ENCODE measurements around the gene TRIM31.

TRIM31 gene

DNA sequence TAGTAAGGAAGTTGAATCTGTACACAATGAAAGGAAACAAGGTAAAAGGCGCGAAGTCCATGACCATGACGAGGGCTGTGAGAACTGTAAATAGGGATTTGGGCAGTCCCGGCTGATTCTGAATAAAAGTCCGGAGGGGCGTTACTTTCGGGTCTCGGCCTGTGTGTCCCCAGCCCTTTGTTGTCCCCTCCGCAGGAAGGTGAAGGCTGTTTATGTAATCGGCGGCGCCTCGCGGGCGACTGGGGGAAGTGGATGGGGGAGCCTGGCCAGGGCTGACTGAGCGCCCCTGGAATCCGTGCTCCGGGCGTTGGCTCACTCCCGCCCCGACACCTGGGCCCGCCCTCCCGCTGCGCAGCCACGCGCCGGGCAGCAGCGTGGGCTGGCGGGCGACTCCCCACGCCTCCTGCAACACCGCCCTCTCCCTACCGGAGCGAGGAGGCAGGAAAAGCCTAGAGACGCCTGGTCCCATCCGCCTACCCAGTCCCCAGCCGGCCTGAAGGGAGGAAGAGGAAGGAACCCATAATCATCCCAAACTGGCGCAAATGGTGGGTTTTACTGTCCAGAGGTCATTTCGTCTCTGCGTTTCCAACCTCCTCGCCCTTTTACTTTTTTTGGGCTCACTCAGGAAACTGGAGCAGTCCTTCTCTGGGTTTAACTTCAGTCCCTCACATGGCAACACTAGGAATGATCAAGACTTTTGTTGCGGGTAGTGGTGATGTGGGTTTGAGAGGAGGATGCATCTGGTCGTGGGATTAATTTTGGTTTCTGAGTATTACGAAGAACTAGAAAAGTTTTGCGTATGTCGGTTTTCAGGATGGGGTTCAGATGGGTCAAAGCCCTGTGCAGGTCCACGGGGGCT, 12.1 kb downstream of the TRIM31 start:
- no peak overlapping the region for H4K8ac ChIP-seq (ENCODE audit: low read depth, low read length)
- H3K4ac ChIP-seq (ENCODE audit: low read length), result no peak overlapping the region
- H3K9me3 ChIP-seq (replicated peaks in 1 of 2; ENCODE audit: control insufficient read depth in 2 of 2, insufficient read depth in 1 of 2, low read depth in 1 of 2, low read length in 2 of 2), result peaks cover 0 to 3% of the 10 kb centered on the region in 2 donors
- no CpG with 5 or more reads among the region's 47 CpGs for WGBS, 2 donors (ENCODE audit: extremely low coverage in 2 of 2, insufficient read length in 2 of 2, insufficient replicate concordance in 1 of 2)
- H2BK120ac ChIP-seq (ENCODE audit: low read depth, low read length), result no peak overlapping the region
- no peak for DNase-seq (ENCODE audit: low spot score)
- no peak overlapping the region for H3K9ac ChIP-seq (ENCODE audit: low read depth, low read length, poor library complexity)
- H2BK12ac ChIP-seq (ENCODE audit: low read length), result no peak overlapping the region
- no peak overlapping the region for H3K14ac ChIP-seq (ENCODE audit: low read length)
- H3K27ac ChIP-seq (replicated peaks; ENCODE audit: low read length), result no peak overlapping the region
- no peak overlapping the region for H4K91ac ChIP-seq (ENCODE audit: low read depth, low read length, poor library complexity)
- peak overlapping the region; percentile 70 for H2AFZ ChIP-seq (ENCODE audit: low read length)
- H3K4me2 ChIP-seq (ENCODE audit: insufficient read depth, low read length, poor library complexity, severe bottlenecking), result peak overlapping the region; percentile 20
- H3K4me1 ChIP-seq (ENCODE audit: control insufficient read depth in 2 of 2, insufficient read depth in 1 of 2, low read depth in 1 of 2, low read length in 2 of 2), result peaks cover 4 to 6% of the 10 kb centered on the region in 2 donors
- H2BK5ac ChIP-seq (ENCODE audit: low read length), result no peak overlapping the region
- no peaks in the 10 kb centered on the region for H3K36me3 ChIP-seq (replicated peaks in 1 of 2; ENCODE audit: control insufficient read depth in 2 of 2, insufficient read depth in 2 of 2, low read length in 2 of 2)
- no peaks in the 10 kb centered on the region for H3K79me1 ChIP-seq (ENCODE audit: low read depth, low read length)
- H3K23ac ChIP-seq (ENCODE audit: low read depth, low read length, poor library complexity), result no peak overlapping the region
- no peak overlapping the region for H3K18ac ChIP-seq (ENCODE audit: low read length)
- H2BK15ac ChIP-seq (ENCODE audit: low read length), result no peak overlapping the region
- peaks cover 17 to 93% (median 61%) of the 10 kb centered on the region in 3 experiments for H3K27me3 ChIP-seq (ENCODE audit: control insufficient read depth in 3 of 3, insufficient read depth in 3 of 3, low read depth in 1 of 3, low read length in 3 of 3)
- H2AK5ac ChIP-seq (ENCODE audit: low read depth, low read length), result no peak overlapping the region
- peak overlapping the region in 1 of 2 donors; percentile 7 for H3K4me3 ChIP-seq (ENCODE audit: low read length in 2 of 2)

DNA sequence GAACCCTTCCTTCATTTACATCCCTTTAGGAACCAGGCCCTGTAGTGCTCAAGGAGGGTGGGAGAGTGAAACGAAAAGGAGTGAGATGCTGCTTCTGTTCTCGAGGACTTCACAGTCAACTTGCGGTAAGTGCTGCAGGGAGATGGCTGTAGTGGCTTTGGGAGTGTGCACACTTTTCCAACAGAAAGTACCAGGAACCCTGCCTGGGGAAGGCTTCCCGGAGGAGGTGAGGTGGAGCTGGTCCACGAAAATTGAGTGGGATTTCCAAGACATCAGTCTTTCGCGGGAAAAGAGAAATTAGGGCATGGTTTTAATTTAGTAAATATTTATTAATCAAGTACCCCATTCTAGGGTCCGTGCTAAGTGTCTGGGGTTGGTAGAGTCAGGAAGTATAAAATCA, 12.7 kb downstream of the TRIM31 start:
- peaks cover 0 to 3% of the 10 kb centered on the region in 2 donors for H3K9me3 ChIP-seq (replicated peaks in 1 of 2; ENCODE audit: control insufficient read depth in 2 of 2, insufficient read depth in 1 of 2, low read depth in 1 of 2, low read length in 2 of 2)
- no peak overlapping the region for H3K4ac ChIP-seq (ENCODE audit: low read length)
- no peak overlapping the region for H2BK15ac ChIP-seq (ENCODE audit: low read length)
- no peak overlapping the region for H3K27ac ChIP-seq (replicated peaks; ENCODE audit: low read length)
- H3K79me1 ChIP-seq (ENCODE audit: low read depth, low read length), result no peaks in the 10 kb centered on the region
- peaks cover 17 to 94% (median 65%) of the 10 kb centered on the region in 3 experiments for H3K27me3 ChIP-seq (ENCODE audit: control insufficient read depth in 3 of 3, insufficient read depth in 3 of 3, low read depth in 1 of 3, low read length in 3 of 3)
- H3K14ac ChIP-seq (ENCODE audit: low read length), result no peak overlapping the region
- no peak overlapping the region for H3K18ac ChIP-seq (ENCODE audit: low read length)
- H2BK12ac ChIP-seq (ENCODE audit: low read length), result no peak overlapping the region
- no peak for DNase-seq (ENCODE audit: low spot score)
- no peak overlapping the region for H3K23ac ChIP-seq (ENCODE audit: low read depth, low read length, poor library complexity)
- H2BK5ac ChIP-seq (ENCODE audit: low read length), result no peak overlapping the region
- H2AK5ac ChIP-seq (ENCODE audit: low read depth, low read length), result no peak overlapping the region
- no peak overlapping the region for H4K91ac ChIP-seq (ENCODE audit: low read depth, low read length, poor library complexity)
- H3K36me3 ChIP-seq (replicated peaks in 1 of 2; ENCODE audit: control insufficient read depth in 2 of 2, insufficient read depth in 2 of 2, low read length in 2 of 2), result no peaks in the 10 kb centered on the region
- no CpG with 5 or more reads among the region's 8 CpGs for WGBS, 2 donors (ENCODE audit: extremely low coverage in 2 of 2, insufficient read length in 2 of 2, insufficient replicate concordance in 1 of 2)
- H3K4me3 ChIP-seq (ENCODE audit: low read length in 2 of 2), result peak overlapping the region in 1 of 2 donors; percentile 30
- H3K4me1 ChIP-seq (ENCODE audit: control insufficient read depth in 2 of 2, insufficient read depth in 1 of 2, low read depth in 1 of 2, low read length in 2 of 2), result peaks cover 4 to 6% of the 10 kb centered on the region in 2 donors
- no peak overlapping the region for H4K8ac ChIP-seq (ENCODE audit: low read depth, low read length)
- no peak overlapping the region for H2BK120ac ChIP-seq (ENCODE audit: low read depth, low read length)
- H3K4me2 ChIP-seq (ENCODE audit: insufficient read depth, low read length, poor library complexity, severe bottlenecking), result peak overlapping the region; percentile 20
- H2AFZ ChIP-seq (ENCODE audit: low read length), result no peak overlapping the region
- H3K9ac ChIP-seq (ENCODE audit: low read depth, low read length, poor library complexity), result no peak overlapping the region

- Histone ChIP-seq H3K4me2 (ENCODE audit: insufficient read depth, low read length, poor library complexity, severe bottlenecking) (no peak overlapping the region), H3K27me3 (ENCODE audit: control insufficient read depth in 3 of 3, insufficient read depth in 3 of 3, low read depth in 1 of 3, low read length in 3 of 3) (peaks cover 17 to 85% (median 61%) of the 10 kb centered on the region in 3 experiments), H3K4ac (ENCODE audit: low read length) (no peak overlapping the region), H4K8ac (ENCODE audit: low read depth, low read length) (no peak overlapping the region), H2BK5ac (ENCODE audit: low read length) (no peak overlapping the region), H3K36me3 (replicated peaks in 1 of 2; ENCODE audit: control insufficient read depth in 2 of 2, insufficient read depth in 2 of 2, low read length in 2 of 2) (no peaks in the 10 kb centered on the region), H3K23ac (ENCODE audit: low read depth, low read length, poor library complexity) (no peak overlapping the region), H2BK15ac (ENCODE audit: low read length) (no peak overlapping the region), H2BK12ac (ENCODE audit: low read length) (no peak overlapping the region), H3K14ac (ENCODE audit: low read length) (no peak overlapping the region), H3K79me1 (ENCODE audit: low read depth, low read length) (no peaks in the 10 kb centered on the region), H3K9me3 (replicated peaks in 1 of 2; ENCODE audit: control insufficient read depth in 2 of 2, insufficient read depth in 1 of 2, low read depth in 1 of 2, low read length in 2 of 2) (peaks cover 0 to 3% of the 10 kb centered on the region in 2 donors), H3K27ac (replicated peaks; ENCODE audit: low read length) (no peak overlapping the region), H3K4me3 (ENCODE audit: low read length in 2 of 2) (no peak overlapping the region), H3K9ac (ENCODE audit: low read depth, low read length, poor library complexity) (no peak overlapping the region), H2BK120ac (ENCODE audit: low read depth, low read length) (no peak overlapping the region), H2AFZ (ENCODE audit: low read length) (no peak overlapping the region), H3K18ac (ENCODE audit: low read length) (no peak overlapping the region), H2AK5ac (ENCODE audit: low read depth, low read length) (no peak overlapping the region), H3K4me1 (ENCODE audit: control insufficient read depth in 2 of 2, insufficient read depth in 1 of 2, low read depth in 1 of 2, low read length in 2 of 2) (peaks cover 2 to 6% of the 10 kb centered on the region in 2 donors), H4K91ac (ENCODE audit: low read depth, low read length, poor library complexity) (no peak overlapping the region)
- no peak for DNase-seq (ENCODE audit: low spot score)
- no CpG with 5 or more reads among the region's 4 CpGs for WGBS, 2 donors (ENCODE audit: extremely low coverage in 2 of 2, insufficient read length in 2 of 2, insufficient replicate concordance in 1 of 2)
These were observed 14.8 kb downstream of the TRIM31 start for GRCh38 chr6:30097902-30098768.

DNA sequence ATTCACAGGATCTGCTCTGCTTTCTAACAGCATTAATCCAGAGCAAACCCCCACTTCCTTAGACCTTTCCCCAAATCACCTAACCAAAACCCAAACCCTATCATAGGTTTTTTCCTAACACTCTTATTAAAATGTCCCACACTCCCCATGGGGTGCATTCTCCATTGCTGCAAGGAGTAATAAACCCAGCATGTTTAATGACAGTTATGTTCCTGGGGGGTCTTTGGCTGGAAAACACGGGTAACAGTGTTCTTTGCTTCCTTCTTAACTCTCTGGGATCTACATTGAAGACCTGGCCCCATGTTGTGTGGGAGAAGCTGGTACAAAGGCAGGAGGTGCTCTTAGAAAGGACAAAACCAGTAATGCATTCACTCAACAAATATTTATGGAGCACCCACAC, 16.1 kb downstream of the TRIM31 start:
- peaks cover 2 to 6% of the 10 kb centered on the region in 2 donors for H3K4me1 ChIP-seq (ENCODE audit: control insufficient read depth in 2 of 2, insufficient read depth in 1 of 2, low read depth in 1 of 2, low read length in 2 of 2)
- H3K18ac ChIP-seq (ENCODE audit: low read length), result no peak overlapping the region
- no peak overlapping the region for H3K23ac ChIP-seq (ENCODE audit: low read depth, low read length, poor library complexity)
- DNase-seq (ENCODE audit: low spot score), result no peak
- H3K9me3 ChIP-seq (replicated peaks in 1 of 2; ENCODE audit: control insufficient read depth in 2 of 2, insufficient read depth in 1 of 2, low read depth in 1 of 2, low read length in 2 of 2), result peaks cover 0 to 3% of the 10 kb centered on the region in 2 donors
- no peak overlapping the region for H3K4ac ChIP-seq (ENCODE audit: low read length)
- peaks cover 17 to 82% (median 48%) of the 10 kb centered on the region in 3 experiments for H3K27me3 ChIP-seq (ENCODE audit: control insufficient read depth in 3 of 3, insufficient read depth in 3 of 3, low read depth in 1 of 3, low read length in 3 of 3)
- no peak overlapping the region for H2BK120ac ChIP-seq (ENCODE audit: low read depth, low read length)
- H2BK15ac ChIP-seq (ENCODE audit: low read length), result no peak overlapping the region
- no peaks in the 10 kb centered on the region for H3K36me3 ChIP-seq (replicated peaks in 1 of 2; ENCODE audit: control insufficient read depth in 2 of 2, insufficient read depth in 2 of 2, low read length in 2 of 2)
- no peak overlapping the region for H4K91ac ChIP-seq (ENCODE audit: low read depth, low read length, poor library complexity)
- H3K27ac ChIP-seq (replicated peaks; ENCODE audit: low read length), result no peak overlapping the region
- H2AFZ ChIP-seq (ENCODE audit: low read length), result no peak overlapping the region
- no peak overlapping the region for H3K4me2 ChIP-seq (ENCODE audit: insufficient read depth, low read length, poor library complexity, severe bottlenecking)
- no peaks in the 10 kb centered on the region for H3K79me1 ChIP-seq (ENCODE audit: low read depth, low read length)
- H2AK5ac ChIP-seq (ENCODE audit: low read depth, low read length), result no peak overlapping the region
- no CpG with 5 or more reads among the region's 1 CpG for WGBS, 2 donors (ENCODE audit: extremely low coverage in 2 of 2, insufficient read length in 2 of 2, insufficient replicate concordance in 1 of 2)
- no peak overlapping the region for H4K8ac ChIP-seq (ENCODE audit: low read depth, low read length)
- H3K4me3 ChIP-seq (ENCODE audit: low read length in 2 of 2), result no peak overlapping the region
- no peak overlapping the region for H2BK5ac ChIP-seq (ENCODE audit: low read length)
- no peak overlapping the region for H2BK12ac ChIP-seq (ENCODE audit: low read length)
- H3K9ac ChIP-seq (ENCODE audit: low read depth, low read length, poor library complexity), result no peak overlapping the region
- no peak overlapping the region for H3K14ac ChIP-seq (ENCODE audit: low read length)
